Mesodermal cell (in vitro differentiated cells): ENCODE data around the gene UBN1.

Experiments used
- H3K27ac ChIP-seq: 2 replicates; pipeline ENCODE4 v1.7.0; 2013; ENCODE audit warnings: mild to moderate bottlenecking, low read depth, low read length, moderate library complexity; ENCODE audit not compliant: severe bottlenecking
- H3K36me3 ChIP-seq: 2 replicates; pipeline ENCODE4 v1.7.1; 2013; ENCODE audit warnings: mild to moderate bottlenecking, low read length, moderate library complexity; ENCODE audit not compliant: control insufficient read depth, insufficient read depth
- H3K4me1 ChIP-seq: one replicate; pipeline ENCODE4 v1.7.1; 2013; ENCODE audit warnings: mild to moderate bottlenecking, low read length; ENCODE audit not compliant: insufficient read depth, control insufficient read depth, poor library complexity, severe bottlenecking
- H3K4me3 ChIP-seq: 2 replicates; pipeline ENCODE4 v1.7.0; 2013; ENCODE audit warnings: low read length, control low read depth, mild to moderate bottlenecking; ENCODE audit not compliant: insufficient read depth, poor library complexity, severe bottlenecking; ENCODE audit errors: extremely low read depth
- H3K9me3 ChIP-seq: 2 replicates; pipeline ENCODE4 v1.7.1; 2013; ENCODE audit warnings: mild to moderate bottlenecking, low read length, moderate library complexity; ENCODE audit not compliant: control insufficient read depth
- WGBS, 2 experiments: methylation state at CpG; one replicate each; pipeline ENCODE4 v1.1.5; 2013; ENCODE audit warnings: missing lambda C conversion rate in 2 of 2; ENCODE audit not compliant: insufficient coverage in 2 of 2; 5-methylcytosine and 5-hydroxymethylcytosine counted together

UBN1 gene

GRCh38 chr16:4909825-4910224, 62.5 kb downstream of the UBN1 start:
- Histone ChIP-seq H3K4me1 (no peaks in the 10 kb centered on the region), H3K27ac (no peak overlapping the region), H3K9me3 (no peaks in the 10 kb centered on the region), H3K36me3 (no peaks in the 10 kb centered on the region), H3K4me3 (no peak overlapping the region)
- 86 to 94% methylated on average over 4 to 5 of the region's 7 CpGs for WGBS, 2 experiments

- Histone ChIP-seq H3K36me3 (no peaks in the 10 kb centered on the region), H3K9me3 (no peaks in the 10 kb centered on the region), H3K4me1 (no peaks in the 10 kb centered on the region), H3K27ac (no peak overlapping the region), H3K4me3 (no peak overlapping the region)
- 87 to 98% methylated on average over 6 of the region's 12 CpGs for WGBS, 2 experiments
Observed at GRCh38 chr16:4910828-4911227, 63.5 kb downstream of the UBN1 start.

GRCh38 chr16:4911970-4912386, 64.7 kb downstream of the UBN1 start:
- H3K9me3 ChIP-seq = no peaks in the 10 kb centered on the region
- no peaks in the 10 kb centered on the region for H3K4me1 ChIP-seq
- WGBS, 2 experiments = 72 to 79% methylated on average over 6 of the region's 6 CpGs
- no peaks in the 10 kb centered on the region for H3K36me3 ChIP-seq
- no peak overlapping the region for H3K4me3 ChIP-seq
- H3K27ac ChIP-seq = no peak overlapping the region

DNA sequence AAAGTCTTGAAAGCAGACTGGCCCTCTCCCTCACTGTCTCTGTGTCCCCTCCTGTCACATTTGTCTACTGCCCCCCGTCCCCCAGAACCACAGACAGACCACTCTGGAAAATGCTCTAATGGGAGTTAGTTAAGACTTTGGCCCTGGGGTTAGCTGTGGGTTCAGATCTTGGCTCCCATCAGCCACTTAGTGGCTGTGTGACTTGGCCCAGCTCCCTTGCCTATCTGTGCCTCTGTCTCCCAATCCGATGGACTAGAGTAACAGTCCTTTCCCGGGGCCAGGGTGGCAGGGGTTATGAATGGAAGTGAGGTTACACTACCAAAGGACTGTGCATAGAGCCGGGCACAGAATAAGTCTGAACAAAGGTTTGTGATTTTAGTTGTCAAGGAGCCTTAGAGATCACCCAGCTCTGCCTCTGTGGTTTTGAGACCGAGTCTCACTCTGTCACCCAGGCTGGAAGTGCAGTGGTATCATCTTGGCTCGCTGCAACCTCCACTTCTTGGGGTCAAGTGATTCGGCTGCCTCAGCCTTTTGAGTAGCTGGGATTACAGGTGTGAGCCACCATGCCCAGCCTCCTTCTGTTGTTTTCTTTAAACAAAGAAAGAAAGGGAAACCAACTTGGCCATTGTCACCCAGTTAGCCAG, 66.0 kb downstream of the UBN1 start:
- WGBS, 2 experiments = 84 to 87% methylated on average over 5 to 6 of the region's 7 CpGs
- Histone ChIP-seq H3K4me3 (no peak overlapping the region), H3K4me1 (no peaks in the 10 kb centered on the region), H3K27ac (no peak overlapping the region), H3K36me3 (no peaks in the 10 kb centered on the region), H3K9me3 (no peaks in the 10 kb centered on the region)

DNA sequence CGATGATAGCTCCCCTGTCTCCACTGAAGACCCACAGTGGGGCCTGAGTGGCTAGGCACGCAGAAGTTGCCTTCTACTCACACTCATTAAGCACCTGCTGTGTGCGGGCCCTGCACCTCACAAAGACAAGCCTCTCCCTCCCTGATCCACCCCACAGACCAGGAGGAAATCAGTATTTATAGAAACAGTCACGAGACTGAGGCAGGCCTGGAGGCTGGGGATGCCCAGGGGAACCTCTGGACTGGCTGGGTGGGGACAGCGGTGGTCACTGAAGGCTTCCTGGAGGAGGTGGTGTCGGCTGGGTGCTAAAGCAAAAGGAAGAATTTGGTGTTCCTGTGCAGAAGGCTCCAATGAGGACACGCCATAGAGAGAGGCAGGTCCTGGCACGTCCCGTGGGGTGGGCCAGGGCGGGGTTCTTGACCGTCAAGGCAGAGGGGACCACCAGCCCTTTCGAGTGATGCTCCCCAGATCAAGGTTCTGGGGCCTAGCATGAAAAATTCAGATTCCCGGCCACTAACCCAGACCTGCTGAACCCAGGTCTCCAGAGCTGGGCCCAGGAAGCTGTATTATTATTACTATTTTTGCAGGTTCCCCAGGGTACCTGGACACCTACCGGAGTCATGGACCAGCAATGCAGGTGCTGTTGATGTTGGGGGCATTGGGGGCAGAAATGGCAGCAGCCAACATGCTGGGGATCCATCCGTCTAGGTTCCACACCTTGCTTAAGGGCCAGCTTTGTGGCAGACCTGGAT, 66.7 kb downstream of the UBN1 start:
- WGBS, 2 experiments = 90 to 93% methylated on average over 13 to 14 of the region's 15 CpGs

DNA sequence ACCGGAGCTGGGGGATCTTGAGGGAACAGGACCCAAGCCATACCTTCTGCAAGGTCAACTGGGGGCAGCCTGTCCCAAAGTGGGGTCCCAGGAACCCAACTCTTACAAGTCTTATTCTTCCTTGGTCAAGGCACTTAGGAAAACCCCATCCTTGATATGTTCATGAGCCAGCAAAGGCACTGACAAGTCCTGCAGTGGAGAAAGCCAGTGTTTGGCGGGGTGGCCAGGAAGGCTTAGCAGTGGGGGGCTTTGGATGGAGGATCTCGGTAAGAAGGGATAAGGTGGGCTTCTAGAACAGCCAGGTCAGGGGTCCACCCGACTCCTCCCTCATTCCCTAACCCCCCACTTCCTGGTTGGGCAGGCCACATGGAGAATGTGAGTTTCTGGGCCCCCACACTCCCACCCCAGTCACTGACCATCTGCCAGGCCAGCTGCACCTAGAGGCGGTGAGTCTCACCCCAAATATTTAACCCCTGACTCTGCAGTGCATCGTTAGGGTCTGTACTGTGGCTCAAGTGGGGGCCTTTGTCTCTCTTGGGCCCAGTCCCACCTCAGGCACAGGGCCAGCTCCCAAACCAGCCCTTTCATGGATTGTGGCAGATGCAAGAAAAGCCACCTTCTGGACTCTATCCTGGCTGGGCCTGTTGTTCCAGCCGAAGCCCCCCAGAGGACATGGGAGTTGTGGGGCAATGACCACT, 67.4 kb downstream of the UBN1 start:
- 92 to 94% methylated on average over 5 to 6 of the region's 7 CpGs for WGBS, 2 experiments
- no peaks in the 10 kb centered on the region for H3K36me3 ChIP-seq
- H3K9me3 ChIP-seq = no peaks in the 10 kb centered on the region

More for the DNA sequence above, 66.7 kb downstream of the UBN1 start:
- Histone ChIP-seq H3K9me3 (no peaks in the 10 kb centered on the region), H3K36me3 (no peaks in the 10 kb centered on the region), H3K4me3 (no peak overlapping the region), H3K27ac (no peak overlapping the region), H3K4me1 (peaks cover 4% of the 10 kb centered on the region)

GRCh38 chr16:4915226-4915761, 68.0 kb downstream of the UBN1 start:
- WGBS, 2 experiments = 91 to 96% methylated on average over 4 to 7 of the region's 11 CpGs
- peaks cover 4% of the 10 kb centered on the region for H3K4me1 ChIP-seq
- no peak overlapping the region for H3K27ac ChIP-seq

More for the DNA sequence above, 67.4 kb downstream of the UBN1 start:
- Histone ChIP-seq H3K27ac (no peak overlapping the region), H3K4me1 (peaks cover 4% of the 10 kb centered on the region), H3K4me3 (no peak overlapping the region)

GRCh38 chr16:4917117-4917516, 69.8 kb downstream of the UBN1 start:
- Histone ChIP-seq H3K4me1 (peaks cover 4% of the 10 kb centered on the region), H3K27ac (no peak overlapping the region), H3K4me3 (no peak overlapping the region), H3K9me3 (no peaks in the 10 kb centered on the region), H3K36me3 (no peaks in the 10 kb centered on the region)
- 60% methylated on average over 1 of the region's 4 CpGs; no CpG with 5 or more reads in 1 of the 2 experiments for WGBS, 2 experiments

More at GRCh38 chr16:4915226-4915761, 68.0 kb downstream of the UBN1 start:
- H3K4me3 ChIP-seq = no peak overlapping the region
- no peaks in the 10 kb centered on the region for H3K36me3 ChIP-seq
- H3K9me3 ChIP-seq = no peaks in the 10 kb centered on the region

- WGBS, 2 experiments = 60 to 70% methylated on average over 2 to 8 of the region's 13 CpGs
- H3K9me3 ChIP-seq = no peaks in the 10 kb centered on the region
- no peak overlapping the region for H3K4me3 ChIP-seq
- H3K36me3 ChIP-seq = no peaks in the 10 kb centered on the region
- H3K27ac ChIP-seq = no peak overlapping the region
- peaks cover 7% of the 10 kb centered on the region for H3K4me1 ChIP-seq
Observed at GRCh38 chr16:4918781-4919251, 71.5 kb downstream of the UBN1 start.

DNA sequence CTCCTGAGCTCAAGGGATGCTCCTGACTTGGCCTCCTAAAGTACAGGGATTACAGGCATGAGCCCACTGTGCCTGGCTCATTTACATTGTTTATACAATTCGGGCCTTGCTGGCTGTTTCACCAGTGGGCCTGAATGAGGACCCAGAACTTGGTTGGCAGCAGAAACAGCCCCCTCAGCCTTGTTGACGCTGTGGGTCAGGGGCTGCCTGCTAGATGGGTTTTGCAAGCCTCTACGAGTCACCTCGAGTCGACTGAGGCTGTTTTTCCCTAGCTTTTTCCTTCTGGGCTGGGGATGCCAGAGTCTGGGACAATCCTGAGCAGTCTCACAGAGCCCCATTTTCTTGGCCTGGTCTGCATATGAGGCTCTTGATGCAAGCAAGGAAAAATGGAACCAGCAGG, 73.5 kb downstream of the UBN1 start:
- WGBS, 2 experiments = 79 to 90% methylated on average over 5 of the region's 5 CpGs
- no peaks in the 10 kb centered on the region for H3K9me3 ChIP-seq

More for the DNA sequence above, 73.5 kb downstream of the UBN1 start:
- Histone ChIP-seq H3K4me3 (no peak overlapping the region), H3K4me1 (peaks cover 7% of the 10 kb centered on the region), H3K27ac (no peak overlapping the region), H3K36me3 (no peaks in the 10 kb centered on the region)
